VCaP (cell line): ENCODE data around the gene PIP5KL1.

Source experiments
- H3K27ac ChIP-seq: fragments of 450-650 bp; 2 replicates; pipeline ENCODE4 v1.5.1; 2017
- TF ChIP-seq, protein P1 (sequence below): fragments of 450-650 bp; conservative IDR thresholded peaks from 2 replicates; pipeline ENCODE4 v1.5.1; 2017; ENCODE audit warnings: mild to moderate bottlenecking, moderate library complexity

The PIP5KL1 gene

DNA sequence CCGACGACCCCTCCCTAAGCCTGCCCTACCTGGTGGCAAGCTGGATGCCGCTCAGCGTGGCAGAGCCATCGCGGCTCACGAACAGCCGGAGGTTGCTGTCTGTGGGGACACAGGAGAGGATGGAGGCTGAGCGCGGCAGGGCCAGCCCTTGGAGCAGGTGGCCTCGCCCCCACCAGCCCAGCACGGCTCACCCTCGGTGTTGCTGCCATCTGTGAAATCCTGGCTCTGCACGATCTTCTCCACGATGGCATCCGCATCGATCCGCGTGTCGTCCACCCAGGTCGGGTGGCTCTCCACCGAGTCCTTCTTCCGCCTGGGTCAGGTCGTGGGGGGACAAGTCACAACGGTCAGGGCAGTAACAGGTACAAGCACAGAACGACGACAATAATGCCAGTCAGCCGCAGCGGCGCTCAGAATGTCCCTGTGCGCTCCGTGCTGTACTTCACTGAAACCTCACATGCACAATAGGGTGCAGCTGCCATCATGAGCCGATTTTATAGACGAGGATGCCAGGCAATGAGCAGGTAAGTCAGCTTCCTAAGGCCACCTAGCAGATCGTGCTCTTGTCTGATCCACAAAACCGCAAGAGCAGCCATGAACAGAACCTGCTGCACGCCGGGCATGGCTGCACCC is 14.1 kb upstream of the PIP5KL1 start:
- H3K27ac ChIP-seq: no peak overlapping the region
- TF ChIP-seq, protein P1, sequence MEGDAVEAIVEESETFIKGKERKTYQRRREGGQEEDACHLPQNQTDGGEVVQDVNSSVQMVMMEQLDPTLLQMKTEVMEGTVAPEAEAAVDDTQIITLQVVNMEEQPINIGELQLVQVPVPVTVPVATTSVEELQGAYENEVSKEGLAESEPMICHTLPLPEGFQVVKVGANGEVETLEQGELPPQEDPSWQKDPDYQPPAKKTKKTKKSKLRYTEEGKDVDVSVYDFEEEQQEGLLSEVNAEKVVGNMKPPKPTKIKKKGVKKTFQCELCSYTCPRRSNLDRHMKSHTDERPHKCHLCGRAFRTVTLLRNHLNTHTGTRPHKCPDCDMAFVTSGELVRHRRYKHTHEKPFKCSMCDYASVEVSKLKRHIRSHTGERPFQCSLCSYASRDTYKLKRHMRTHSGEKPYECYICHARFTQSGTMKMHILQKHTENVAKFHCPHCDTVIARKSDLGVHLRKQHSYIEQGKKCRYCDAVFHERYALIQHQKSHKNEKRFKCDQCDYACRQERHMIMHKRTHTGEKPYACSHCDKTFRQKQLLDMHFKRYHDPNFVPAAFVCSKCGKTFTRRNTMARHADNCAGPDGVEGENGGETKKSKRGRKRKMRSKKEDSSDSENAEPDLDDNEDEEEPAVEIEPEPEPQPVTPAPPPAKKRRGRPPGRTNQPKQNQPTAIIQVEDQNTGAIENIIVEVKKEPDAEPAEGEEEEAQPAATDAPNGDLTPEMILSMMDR: no peak

DNA sequence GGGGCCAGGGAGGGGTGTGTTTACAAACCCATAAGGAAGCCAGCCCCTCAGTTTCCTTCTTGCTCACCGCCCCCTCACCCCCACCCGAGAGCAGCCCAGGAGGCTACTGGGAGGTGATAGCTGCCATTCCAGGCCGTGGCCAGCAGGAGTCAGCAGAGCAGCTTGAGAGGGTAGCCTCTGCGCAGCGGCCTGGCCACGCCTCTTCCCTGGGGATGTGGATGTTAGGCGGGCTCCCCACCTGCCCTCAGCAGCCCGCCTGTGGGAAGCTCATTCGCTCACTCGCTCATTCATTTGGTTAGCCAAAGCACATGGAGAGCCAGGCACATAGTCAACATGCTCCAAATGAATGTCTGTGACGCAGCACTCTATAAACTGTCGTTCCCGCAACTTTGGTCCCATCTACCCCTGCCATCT is 13.2 kb upstream of the PIP5KL1 start:
- TF ChIP-seq, protein P1: peak; percentile 94
- H3K27ac ChIP-seq: no peak overlapping the region

DNA sequence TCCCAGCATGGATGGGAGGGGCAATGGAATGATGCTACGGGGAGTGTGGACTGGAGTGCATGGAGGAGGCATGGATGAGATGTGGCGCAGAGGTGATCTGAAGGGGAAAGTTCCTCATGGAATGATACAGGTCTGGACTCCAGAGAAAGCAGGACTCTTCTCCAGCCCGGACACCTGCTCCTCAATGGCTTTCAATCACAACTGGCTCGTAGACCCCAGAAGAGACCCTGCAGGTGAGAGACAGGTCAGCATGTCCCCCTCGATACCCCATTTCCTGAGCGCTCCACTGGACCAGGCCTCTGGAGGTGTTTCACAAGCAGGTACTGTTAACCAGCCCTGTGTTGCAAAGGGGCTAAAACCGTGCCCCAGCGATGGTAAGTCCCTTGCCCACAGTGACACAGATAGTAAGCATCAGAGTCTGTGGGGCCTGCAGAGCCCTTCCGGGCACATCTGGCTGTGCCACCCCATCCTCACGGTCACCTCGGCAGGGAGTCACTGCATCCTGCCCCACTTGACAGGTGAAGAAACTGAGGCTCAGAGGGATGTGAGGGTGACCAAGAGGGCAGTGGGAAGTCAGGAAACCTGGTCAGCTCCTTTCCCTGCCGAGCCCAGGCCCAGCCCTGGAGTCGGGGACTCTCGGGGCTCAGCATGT is 12.6 kb upstream of the PIP5KL1 start:
- no peak overlapping the region for H3K27ac ChIP-seq

DNA sequence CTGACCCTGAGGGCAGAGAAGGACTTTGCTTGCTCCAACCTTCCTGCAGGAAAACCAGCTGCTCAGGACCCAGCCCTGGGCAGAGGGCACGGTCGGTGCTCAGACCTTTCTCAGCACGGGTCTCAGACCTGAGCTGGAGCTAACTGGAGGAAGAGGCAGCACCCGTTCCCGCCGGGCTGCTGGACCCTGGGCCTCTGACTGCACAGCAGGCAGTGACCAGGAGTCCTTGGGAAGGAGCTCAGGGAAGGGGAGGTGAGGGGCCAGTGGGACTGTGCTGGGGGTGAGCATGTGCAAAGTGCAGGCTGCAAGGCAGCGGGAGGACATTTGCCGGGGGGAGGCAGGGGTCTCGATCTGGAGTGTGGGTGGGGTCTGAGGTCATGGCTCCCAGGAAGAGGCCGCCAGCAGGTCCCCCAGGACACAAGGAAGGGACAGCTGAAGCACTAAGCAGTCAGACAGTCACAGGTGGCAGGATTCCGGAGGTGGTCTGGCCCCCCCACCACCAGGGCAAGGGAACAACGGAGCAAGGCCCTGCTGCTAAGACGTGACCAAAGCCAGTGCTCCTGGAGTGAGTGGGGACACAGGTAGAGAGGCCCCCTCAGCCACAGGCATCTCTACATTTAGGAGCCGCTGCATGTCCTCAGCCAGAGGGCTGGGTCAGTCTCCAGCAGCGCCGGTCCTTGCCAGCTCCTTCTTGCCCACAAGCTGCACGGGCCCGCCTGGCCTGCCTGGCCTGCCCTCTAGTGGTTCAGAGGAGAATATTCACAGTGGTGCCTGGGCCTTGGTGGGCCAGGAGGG is 11.8 kb upstream of the PIP5KL1 start:
- H3K27ac ChIP-seq: peak overlapping the region; percentile 10; the same call in 1 of the 2 replicates
- TF ChIP-seq, protein P1: peak; percentile 96

More for the DNA sequence above, 12.6 kb upstream of the PIP5KL1 start:
- TF ChIP-seq, protein P1: no peak

DNA sequence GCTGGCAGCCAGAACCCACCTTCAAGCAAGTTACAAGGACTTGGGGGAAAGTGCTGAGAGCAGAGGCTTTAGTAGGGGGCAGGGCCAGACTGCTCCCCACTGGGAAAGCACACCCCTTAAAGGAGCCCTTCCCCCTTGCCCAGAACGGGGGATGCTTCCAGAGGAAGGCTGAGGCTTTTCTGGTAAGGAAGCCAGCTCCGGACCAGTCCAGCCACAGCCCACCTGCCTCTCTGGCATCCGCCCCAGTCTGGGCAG is 11.3 kb upstream of the PIP5KL1 start:
- TF ChIP-seq, protein P1: no peak
- peak overlapping the region; percentile 10; the same call in 1 of the 2 replicates for H3K27ac ChIP-seq

DNA sequence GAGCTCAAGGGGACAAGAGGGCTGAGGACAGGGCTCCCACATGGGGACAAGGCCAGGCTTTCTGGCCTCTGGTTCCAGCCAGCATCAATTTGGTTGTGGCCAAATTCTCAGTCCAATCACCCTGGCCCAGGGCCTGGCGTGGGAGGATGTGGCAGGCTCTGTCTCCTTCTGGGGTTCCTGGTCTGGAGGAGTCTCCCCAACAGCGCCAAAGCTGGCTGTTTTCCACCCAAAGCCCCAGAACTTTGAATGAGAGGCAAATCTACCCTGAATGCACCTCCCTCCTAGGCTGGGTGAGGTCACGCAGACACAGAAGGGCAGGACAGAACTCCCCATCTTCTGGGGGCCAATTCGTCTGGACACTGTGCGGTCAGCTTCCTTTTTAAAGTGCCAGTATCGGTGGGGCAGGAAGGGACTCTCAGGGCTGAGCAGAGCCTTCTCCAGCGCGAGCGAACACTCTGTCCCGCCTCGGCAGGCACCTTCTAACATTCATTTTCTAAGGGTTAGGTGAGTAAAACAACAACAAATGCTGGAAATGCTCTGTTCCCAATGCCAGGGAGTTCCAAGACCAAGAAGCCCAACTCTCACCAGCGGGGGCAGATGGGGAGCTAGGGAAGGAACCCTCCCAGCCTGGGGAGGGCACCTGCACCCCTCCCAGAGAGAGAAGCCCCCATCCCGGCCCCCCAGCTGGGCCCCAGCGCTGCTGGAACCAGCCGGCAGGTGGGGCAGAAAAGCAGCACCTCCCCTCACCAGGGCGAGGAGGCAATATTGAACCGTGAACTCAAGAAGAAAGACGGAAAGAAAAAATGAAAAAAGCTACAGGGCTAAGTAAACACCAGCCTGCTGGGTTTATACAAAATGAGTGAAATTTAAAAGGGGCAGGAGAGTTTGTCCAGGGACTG is 10.7 kb upstream of the PIP5KL1 start:
- no peak overlapping the region for H3K27ac ChIP-seq
- TF ChIP-seq, protein P1: no peak

DNA sequence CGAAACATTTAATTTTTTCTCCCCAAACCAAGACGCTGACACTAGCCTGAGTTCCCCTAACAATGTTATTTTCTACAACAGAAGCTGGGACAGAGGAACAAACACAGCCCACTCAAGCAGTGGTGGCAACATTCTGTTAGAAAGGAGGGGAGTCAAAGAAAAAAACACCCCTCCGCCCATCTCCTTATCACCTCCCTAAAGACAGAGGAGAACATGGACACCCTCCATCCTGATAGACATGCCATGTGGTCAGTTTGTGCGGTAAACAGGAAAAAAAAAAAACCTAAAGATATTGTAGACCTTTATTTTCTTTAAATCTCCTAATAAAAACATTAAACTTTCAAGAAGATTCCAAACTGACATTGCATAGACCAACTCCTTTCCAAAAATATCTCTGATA is 10.0 kb upstream of the PIP5KL1 start:
- H3K27ac ChIP-seq: no peak overlapping the region
- TF ChIP-seq, protein P1: no peak
